Activated T-cell treated with anti-CD3 and anti-CD28 coated beads for 4 hours (primary cell): ENCODE results near the gene CNDP2.

ENCODE experiments used
- DNase-seq: peaks from one replicate; pipeline ENCODE4 v3.0.0-alpha.2; 2020

Gene CNDP2

DNA sequence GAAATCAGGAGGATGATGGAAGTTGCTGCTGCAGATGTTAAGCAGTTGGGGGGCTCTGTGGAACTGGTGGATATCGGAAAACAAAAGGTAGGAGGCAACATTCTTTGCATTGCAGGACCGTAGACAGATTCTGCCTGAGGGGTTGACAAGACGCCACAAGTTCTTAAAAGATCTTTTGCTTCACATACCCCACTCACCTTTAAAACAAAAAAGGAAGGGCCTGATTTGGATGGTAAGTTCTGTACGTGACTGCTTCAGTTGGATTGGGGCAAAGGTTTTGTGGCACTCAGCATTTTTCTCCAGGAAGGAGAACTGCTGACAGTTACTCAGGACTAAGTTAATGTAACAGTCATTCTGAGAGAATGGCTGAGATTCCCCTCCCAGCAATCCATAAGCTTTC lies 5.2 kb downstream of the CNDP2 start:
- no peak for DNase-seq

GRCh38 chr18:74503137-74503536 lies 7.0 kb downstream of the CNDP2 start:
- no peak for DNase-seq

DNA sequence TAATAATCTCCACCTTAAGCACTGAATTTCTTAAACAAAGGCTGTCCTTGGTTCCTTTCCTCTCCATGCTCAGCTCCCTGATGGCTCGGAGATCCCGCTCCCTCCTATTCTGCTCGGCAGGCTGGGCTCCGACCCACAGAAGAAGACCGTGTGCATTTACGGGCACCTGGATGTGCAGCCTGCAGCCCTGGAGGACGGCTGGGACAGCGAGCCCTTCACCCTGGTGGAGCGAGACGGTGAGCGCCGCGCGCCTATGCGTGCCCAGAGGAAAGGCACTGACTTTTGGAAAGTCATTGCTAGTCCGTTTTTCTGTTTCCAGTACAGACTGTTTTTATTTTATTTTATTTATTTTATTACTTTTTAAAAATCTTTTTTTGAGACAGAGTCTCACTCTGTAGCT lies 9.6 kb downstream of the CNDP2 start:
- no peak for DNase-seq

DNA sequence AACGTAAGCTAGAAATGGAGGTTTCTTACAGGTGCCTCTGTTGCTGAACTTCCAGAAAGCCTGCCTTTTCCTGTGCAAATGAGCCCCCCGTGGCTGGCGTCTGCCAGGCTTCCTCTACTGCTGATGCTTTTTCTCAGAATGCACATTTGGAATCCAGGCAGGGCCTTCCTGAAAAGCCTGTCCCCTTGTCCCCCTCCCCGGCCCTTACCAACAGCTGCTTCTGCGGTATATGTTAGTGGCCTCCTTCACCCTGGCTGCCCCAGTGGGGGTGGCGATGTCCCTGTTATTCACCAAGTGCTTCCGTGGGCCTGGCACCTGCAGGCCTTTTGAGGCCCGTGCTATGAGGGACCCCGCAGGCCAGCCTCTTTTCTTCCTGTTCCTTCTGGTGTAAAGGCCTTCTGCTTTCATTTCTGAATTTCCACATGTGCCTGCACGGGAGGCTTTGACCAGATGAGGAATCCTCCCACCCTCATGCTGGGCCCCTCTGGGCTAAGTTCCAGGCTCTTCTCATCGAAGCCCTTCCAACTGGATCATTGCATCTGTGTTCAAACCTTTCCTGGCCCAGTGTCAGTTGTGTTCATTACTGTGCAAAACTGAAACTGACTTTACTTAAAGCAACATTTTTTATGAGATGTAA lies 10.4 kb downstream of the CNDP2 start:
- DNase-seq = no peak

- no peak for DNase-seq
Measured at GRCh38 chr18:74507097-74507881, 11.1 kb downstream of the CNDP2 start.

DNA sequence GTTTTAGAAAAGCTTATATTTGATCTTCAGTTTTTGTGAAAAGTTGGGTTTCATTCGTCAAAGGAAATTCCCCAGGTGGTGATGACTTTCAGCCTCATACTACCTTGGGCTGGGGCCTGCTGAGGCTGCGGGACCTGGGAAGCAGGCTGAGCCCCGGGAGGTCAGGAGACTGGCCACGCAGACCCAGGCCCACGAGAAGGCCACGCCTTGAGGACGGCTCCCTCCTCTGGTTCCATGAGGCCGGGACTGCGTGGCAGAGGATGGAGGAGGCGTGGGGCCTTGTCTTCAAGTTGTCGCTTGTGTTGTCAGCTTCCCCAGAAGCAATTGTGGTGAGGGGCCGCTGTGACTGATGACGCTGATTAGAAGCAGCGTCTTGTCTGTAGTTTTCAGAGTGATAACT lies 11.8 kb downstream of the CNDP2 start:
- DNase-seq = no peak

DNA sequence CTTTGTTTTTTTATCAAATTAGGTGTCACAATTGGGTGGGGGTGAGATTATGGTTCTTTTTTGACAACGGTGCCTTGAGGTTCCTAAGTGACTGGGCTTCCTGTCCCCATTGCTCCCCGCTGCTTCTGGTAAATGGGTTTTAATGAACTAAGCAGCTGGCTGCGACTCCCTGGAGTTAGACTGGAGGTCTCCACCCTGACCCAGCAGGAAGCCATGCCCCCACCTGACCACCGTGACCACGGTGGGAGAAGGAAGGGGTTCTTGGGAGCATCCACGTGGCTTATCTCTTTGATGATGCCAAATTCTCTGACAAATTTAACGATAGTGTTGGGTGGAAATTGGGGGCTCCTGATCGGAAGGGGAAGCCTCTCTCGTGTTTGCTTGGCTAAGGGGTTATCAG lies 12.2 kb downstream of the CNDP2 start:
- DNase-seq = no peak

- no peak for DNase-seq
Measured at GRCh38 chr18:74508821-74509225, 12.7 kb downstream of the CNDP2 start.

- no peak for DNase-seq
Measured at GRCh38 chr18:74509856-74510769, 13.9 kb downstream of the CNDP2 start.

GRCh38 chr18:74510770-74511095 lies 14.6 kb downstream of the CNDP2 start:
- no peak for DNase-seq

- no peak for DNase-seq
Measured at GRCh38 chr18:74511823-74512222, 15.7 kb downstream of the CNDP2 start.

DNA sequence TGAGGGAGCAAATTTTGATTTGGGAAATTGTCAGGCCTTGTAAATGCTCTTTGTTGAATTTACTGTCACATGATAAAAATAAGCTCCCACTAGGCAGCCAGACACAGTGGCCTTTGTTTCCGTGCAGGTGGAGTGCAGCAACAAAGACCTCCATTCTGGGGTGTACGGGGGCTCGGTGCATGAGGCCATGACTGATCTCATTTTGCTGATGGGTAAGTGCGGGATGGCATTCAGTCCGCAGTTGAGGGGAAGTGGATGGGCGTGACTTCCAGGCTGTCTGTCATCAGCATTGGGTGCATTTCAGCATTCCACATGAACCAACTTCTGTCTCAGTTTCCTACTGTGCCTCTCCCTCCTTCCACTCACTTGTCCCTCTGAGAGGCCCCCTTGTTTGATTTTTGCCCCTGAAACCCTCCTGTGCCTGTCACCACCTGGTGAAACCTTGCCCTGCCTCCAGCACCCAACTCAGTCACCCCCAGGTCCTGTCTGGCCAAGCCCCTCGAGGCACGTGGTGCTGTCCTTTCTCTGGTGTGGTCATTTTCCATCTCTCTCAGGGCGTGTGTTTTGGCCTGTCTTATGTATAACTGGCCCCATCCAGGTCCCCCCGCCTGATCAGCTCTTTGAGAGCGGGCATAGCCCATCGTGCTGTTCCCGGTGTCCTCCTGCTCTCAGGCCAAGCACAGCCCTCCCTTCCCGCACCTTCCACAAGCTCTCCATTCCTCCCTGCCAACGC lies 16.3 kb downstream of the CNDP2 start:
- DNase-seq = no peak

DNA sequence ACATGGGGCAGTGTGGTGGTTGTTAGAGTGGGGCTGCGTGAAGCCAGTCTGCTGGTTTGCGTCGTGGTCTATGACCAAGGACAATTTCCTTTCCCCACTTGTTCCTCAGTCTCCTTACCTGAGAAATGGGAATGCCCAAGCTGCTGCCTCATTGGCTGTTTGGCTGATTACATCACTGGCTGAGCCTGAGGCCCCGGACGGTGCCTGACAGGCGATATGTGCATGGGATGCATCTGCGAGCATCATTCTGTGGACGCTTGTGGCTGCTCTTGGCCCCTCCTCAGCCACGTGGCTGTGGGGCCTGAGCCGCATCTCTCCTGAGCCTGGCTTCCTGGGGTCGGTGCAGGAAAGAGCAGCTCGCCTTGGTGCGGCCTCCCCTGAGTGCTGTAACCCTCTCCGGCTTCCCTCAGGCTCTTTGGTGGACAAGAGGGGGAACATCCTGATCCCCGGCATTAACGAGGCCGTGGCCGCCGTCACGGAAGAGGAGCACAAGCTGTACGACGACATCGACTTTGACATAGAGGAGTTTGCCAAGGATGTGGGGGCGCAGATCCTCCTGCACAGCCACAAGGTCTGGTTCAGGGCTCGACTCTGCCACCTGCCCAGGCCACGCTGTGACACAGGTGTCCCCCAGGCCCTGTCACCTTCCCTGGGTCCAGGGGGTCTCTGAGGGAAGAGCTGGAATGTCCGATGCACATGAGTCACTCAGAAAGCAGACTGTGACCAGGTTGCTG lies 17.2 kb downstream of the CNDP2 start:
- no peak for DNase-seq

GRCh38 chr18:74513883-74514205 lies 17.7 kb downstream of the CNDP2 start:
- no peak for DNase-seq

DNA sequence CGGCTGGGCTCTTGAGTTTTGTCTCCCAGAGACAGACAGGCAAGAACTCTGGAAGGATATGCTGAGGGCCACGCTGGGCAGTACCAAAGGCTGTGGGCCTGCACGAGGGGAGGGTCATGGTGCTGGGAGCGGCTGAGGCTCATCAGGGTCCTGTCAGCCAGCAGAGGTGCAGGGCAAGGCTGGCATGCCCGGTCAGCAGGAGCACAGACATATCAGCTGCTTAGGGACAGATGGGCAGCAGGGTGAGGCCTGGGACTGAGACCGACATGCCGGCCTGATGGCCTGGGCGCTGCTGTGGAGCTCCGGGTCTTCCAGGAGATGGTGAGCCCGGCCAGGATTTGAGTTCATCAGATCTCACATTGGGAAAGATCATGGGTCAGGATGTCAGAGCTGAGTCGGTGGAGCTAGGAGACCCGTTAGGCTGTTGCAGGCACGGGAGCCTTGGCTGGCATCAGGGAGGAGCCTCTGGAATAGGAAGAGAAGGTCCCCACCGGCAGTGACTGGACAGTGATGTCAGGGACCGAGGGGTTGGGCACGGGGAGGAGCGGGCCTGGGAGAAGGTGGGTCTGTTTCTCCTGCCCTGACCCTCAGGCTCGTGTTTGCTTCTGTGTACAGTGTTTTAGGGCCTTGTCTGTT lies 18.8 kb downstream of the CNDP2 start:
- DNase-seq = no peak

- DNase-seq = no peak
Measured at GRCh38 chr18:74515620-74516231, 19.6 kb downstream of the CNDP2 start.

- DNase-seq = no peak
Measured at GRCh38 chr18:74516271-74517235, 20.4 kb downstream of the CNDP2 start.

DNA sequence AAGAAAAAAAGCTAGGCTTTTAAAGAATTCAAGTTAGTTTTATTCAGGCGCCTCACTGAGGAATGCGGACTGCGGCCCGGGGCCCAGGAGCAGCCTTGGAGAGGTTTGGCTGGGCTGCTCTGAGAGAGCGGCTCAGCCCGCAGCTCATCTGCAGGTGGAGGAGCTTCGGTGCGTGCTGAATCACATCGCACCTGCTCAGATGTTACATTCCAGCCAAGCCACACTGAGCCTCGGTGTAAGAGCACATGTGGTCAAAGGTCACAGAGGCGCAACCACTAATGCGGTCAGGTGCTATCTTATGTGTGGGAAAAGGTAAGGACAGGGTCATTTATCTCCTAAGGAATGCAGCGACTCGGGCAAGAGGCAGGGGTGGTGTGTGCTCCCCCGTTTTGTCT lies 21.1 kb downstream of the CNDP2 start:
- DNase-seq = no peak

DNA sequence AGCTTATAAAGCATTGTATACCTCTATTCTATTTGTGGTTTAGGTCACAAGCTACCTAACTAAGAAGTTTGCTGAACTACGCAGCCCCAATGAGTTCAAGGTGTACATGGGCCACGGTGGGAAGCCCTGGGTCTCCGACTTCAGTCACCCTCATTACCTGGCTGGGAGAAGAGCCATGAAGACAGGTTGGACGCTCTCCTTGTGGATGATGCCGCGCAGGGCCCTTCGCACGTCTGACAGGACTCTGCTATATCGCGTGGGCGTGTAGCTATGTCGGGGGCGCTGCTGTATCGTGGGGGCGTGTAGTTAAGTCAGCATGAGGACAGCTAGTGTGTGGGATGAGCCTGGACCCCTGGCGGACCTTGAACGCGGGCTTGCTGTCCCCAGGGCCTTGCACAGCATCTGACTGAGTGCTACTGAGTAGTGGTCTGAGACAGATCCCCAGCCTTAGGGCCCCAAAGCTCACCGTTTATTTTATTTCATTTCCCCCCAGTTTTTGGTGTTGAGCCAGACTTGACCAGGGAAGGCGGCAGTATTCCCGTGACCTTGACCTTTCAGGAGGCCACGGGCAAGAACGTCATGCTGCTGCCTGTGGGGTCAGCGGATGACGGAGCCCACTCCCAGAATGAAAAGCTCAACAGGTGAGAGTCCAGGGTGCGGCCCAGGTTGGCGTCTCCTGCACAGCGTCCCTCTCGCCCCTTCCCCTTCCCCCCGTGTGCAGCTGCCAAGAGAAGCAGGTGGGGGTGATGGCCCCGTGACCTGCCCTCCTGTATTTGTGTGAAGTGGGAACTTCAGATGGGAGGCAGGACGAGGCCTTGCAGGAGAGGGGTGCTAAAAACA lies 22.5 kb downstream of the CNDP2 start:
- DNase-seq = no peak
